Neural progenitor cell (in vitro differentiated cells): ENCODE data around the gene CD300A. TPM values are rescaled to one million over a fixed set of nuclear protein-coding genes. Genes with fewer than 3 reads are reported as not detected.
A peak's percentile ranks its signal among the peaks of the same experiment; 100 is the strongest.
"Not testable (repeated sequence)": the region's sequence is repeated elsewhere in the genome, so short reads cannot be mapped to it uniquely, and the experiment has no call there.

ENCODE experiments used
- DNase-seq: peaks from one replicate; pipeline ENCODE4 v3.0.0-alpha.2; 2016; ENCODE audit warnings: low spot score
- H2AFZ ChIP-seq: fragments of 200-600 bp; sonication (generic); replicated peaks from 2 replicates; pipeline ENCODE4 v1.6.1; 2016; ENCODE audit warnings: antibody characterized with exemption
- H3F3A ChIP-seq: fragments of 200-600 bp; sonication (generic); 2 replicates; pipeline ENCODE4 v1.6.1; 2016; ENCODE audit warnings: antibody characterized with exemption, low read depth
- H3K27ac ChIP-seq: fragments of 200-600 bp; sonication (generic); 2 replicates; pipeline ENCODE4 v1.5.1; 2016; ENCODE audit warnings: mild to moderate bottlenecking
- H3K27me3 ChIP-seq: fragments of 200-600 bp; sonication (generic); 2 replicates; pipeline ENCODE4 v1.6.1; 2016; ENCODE audit warnings: mild to moderate bottlenecking, moderate library complexity
- H3K36me3 ChIP-seq: fragments of 200-600 bp; sonication (generic); 2 replicates; pipeline ENCODE4 v1.5.1; 2016
- H3K4me1 ChIP-seq: fragments of 200-600 bp; sonication (generic); 2 replicates; pipeline ENCODE4 v1.6.1; 2016; ENCODE audit warnings: mixed run types
- H3K4me2 ChIP-seq: fragments of 200-600 bp; sonication (generic); 2 replicates; pipeline ENCODE4 v1.6.1; 2016
- H3K4me3 ChIP-seq: fragments of 200-600 bp; sonication (generic); 2 replicates; pipeline ENCODE4 v1.5.1; 2016
- H3K79me2 ChIP-seq: fragments of 200-600 bp; sonication (generic); 2 replicates; pipeline ENCODE4 v1.6.1; 2016; ENCODE audit warnings: low read depth
- H3K9ac ChIP-seq: fragments of 200-600 bp; sonication (generic); 2 replicates; pipeline ENCODE4 v1.6.1; 2016
- H3K9me3 ChIP-seq: fragments of 200-600 bp; sonication (generic); 2 replicates; pipeline ENCODE4 v1.5.1; 2016; ENCODE audit warnings: low read depth
- H4K20me1 ChIP-seq: fragments of 200-600 bp; sonication (generic); 2 replicates; pipeline ENCODE4 v1.6.1; 2016; ENCODE audit warnings: low read depth
- H3K27ac Mint-ChIP-seq: 3 replicates; pipeline ENCODE4 v1.8.0; 2021; ENCODE audit warnings: mixed read lengths
- H3K27me3 Mint-ChIP-seq: 2 replicates; pipeline ENCODE4 v1.8.0; 2022; ENCODE audit warnings: low read depth, mild to moderate bottlenecking, inconsistent platforms, moderate library complexity, mixed read lengths; ENCODE audit not compliant: insufficient read depth
- H3K36me3 Mint-ChIP-seq: 3 replicates; pipeline ENCODE4 v1.8.0; 2021; ENCODE audit warnings: mixed read lengths
- H3K4me1 Mint-ChIP-seq: 3 replicates; pipeline ENCODE4 v1.8.0; 2021; ENCODE audit warnings: mixed read lengths
- H3K4me3 Mint-ChIP-seq: 3 replicates; pipeline ENCODE4 v1.8.0; 2021; ENCODE audit warnings: mild to moderate bottlenecking, moderate library complexity, mixed read lengths
- H3K9me3 Mint-ChIP-seq: 3 replicates; pipeline ENCODE4 v1.8.0; 2020; ENCODE audit warnings: mixed read lengths
- CTCF ChIP-seq: fragments of 200-600 bp; sonication (generic); IDR thresholded peaks from 2 replicates; pipeline ENCODE4 v1.5.1; 2017; ENCODE audit warnings: antibody characterized with exemption, mild to moderate bottlenecking
- EZH2 ChIP-seq: fragments of 200-600 bp; sonication (generic); IDR thresholded peaks from 2 replicates; pipeline ENCODE4 v1.6.1; 2017; ENCODE audit warnings: antibody characterized with exemption, mild to moderate bottlenecking, moderate library complexity
- EZH2phosphoT487 ChIP-seq: fragments of 200-600 bp; sonication (generic); IDR thresholded peaks from 2 replicates; pipeline ENCODE4 v1.6.1; 2017; ENCODE audit warnings: antibody characterized with exemption
- total RNA-seq: library from RNA; depleted of rRNA; stranded (reverse); fragments of >200 nt; gene quantifications from 2 replicates; pipeline ENCODE4 v1.2.3, GENCODE V29; 2015; ENCODE audit warnings: low replicate concordance

Gene CD300A
- total RNA-seq, 1 donor from 2014 or later: not detected

- Histone ChIP-seq H3K79me2 (no peaks in the 10 kb centered on the region), H3F3A (peaks cover 11% of the 10 kb centered on the region), H3K4me3 (no peak overlapping the region), H3K4me2 (no peak overlapping the region), H4K20me1 (no peaks in the 10 kb centered on the region), H3K9ac (no peak overlapping the region), H3K36me3 (no peaks in the 10 kb centered on the region), H3K9me3 (peaks cover 5% of the 10 kb centered on the region), H3K27ac (no peak overlapping the region), H3K27me3 (peaks cover 8% of the 10 kb centered on the region), H3K4me1 (no peaks in the 10 kb centered on the region), H2AFZ (no peak overlapping the region)
- Mint-ChIP-seq H3K36me3 (peaks cover 9% of the 10 kb centered on the region), H3K9me3 (peaks cover 18% of the 10 kb centered on the region), H3K27ac (peak overlapping the region; percentile 6), H3K27me3 (peaks cover 11% of the 10 kb centered on the region), H3K4me1 (no peaks in the 10 kb centered on the region), H3K4me3 (peak overlapping the region; percentile 48)
- TF ChIP-seq EZH2 (no peak), EZH2phosphoT487 (no peak)
- DNase-seq: no peak
Measured at GRCh38 chr17:74514632-74515334, 48.3 kb downstream of the CD300A start.

- Histone ChIP-seq H3K9me3 (peaks cover 5% of the 10 kb centered on the region), H3K9ac (no peak overlapping the region), H3K27ac (no peak overlapping the region), H4K20me1 (no peaks in the 10 kb centered on the region), H3F3A (peaks cover 11% of the 10 kb centered on the region), H3K36me3 (no peaks in the 10 kb centered on the region), H3K79me2 (no peaks in the 10 kb centered on the region), H3K4me2 (no peak overlapping the region), H3K4me1 (no peaks in the 10 kb centered on the region), H3K27me3 (peaks cover 8% of the 10 kb centered on the region), H3K4me3 (no peak overlapping the region), H2AFZ (no peak overlapping the region)
- no peak for TF ChIP-seq EZH2
- TF ChIP-seq CTCF: no peak
- Mint-ChIP-seq H3K4me3 (no peak overlapping the region), H3K4me1 (no peaks in the 10 kb centered on the region), H3K27me3 (peaks cover 11% of the 10 kb centered on the region), H3K36me3 (peaks cover 9% of the 10 kb centered on the region), H3K9me3 (peaks cover 20% of the 10 kb centered on the region), H3K27ac (no peak overlapping the region)
- no peak for DNase-seq
Measured at GRCh38 chr17:74515941-74516340, 49.5 kb downstream of the CD300A start.

- Mint-ChIP-seq H3K4me1 (no peaks in the 10 kb centered on the region), H3K4me3 (no peak overlapping the region), H3K36me3 (peaks cover 9% of the 10 kb centered on the region), H3K9me3 (peaks cover 20% of the 10 kb centered on the region), H3K27ac (no peak overlapping the region), H3K27me3 (peaks cover 11% of the 10 kb centered on the region)
- H3K4me1 ChIP-seq: no peaks in the 10 kb centered on the region
- no peaks in the 10 kb centered on the region for H3K36me3 ChIP-seq
- TF ChIP-seq EZH2: no peak
- H3K4me3 ChIP-seq: no peak overlapping the region
- no peak overlapping the region for H3K4me2 ChIP-seq
- H3K9me3 ChIP-seq: peaks cover 5% of the 10 kb centered on the region
- no peaks in the 10 kb centered on the region for H3K79me2 ChIP-seq
- no peak for DNase-seq
- no peak overlapping the region for H3K9ac ChIP-seq
- no peaks in the 10 kb centered on the region for H4K20me1 ChIP-seq
- H3K27ac ChIP-seq: no peak overlapping the region
- no peak overlapping the region for H2AFZ ChIP-seq
- peaks cover 11% of the 10 kb centered on the region for H3F3A ChIP-seq
- no peaks in the 10 kb centered on the region for H3K27me3 ChIP-seq
Measured at GRCh38 chr17:74516561-74517328, 50.3 kb downstream of the CD300A start.

GRCh38 chr17:74518413-74518981, 52.1 kb downstream of the CD300A start:
- not testable (repeated sequence) for H2AFZ ChIP-seq, H3K27ac Mint-ChIP-seq, H3K27ac ChIP-seq, H3K4me1 ChIP-seq, H3K4me3 Mint-ChIP-seq, H3K4me2 ChIP-seq, H3K9ac ChIP-seq, H3K27me3 ChIP-seq, H3K4me1 Mint-ChIP-seq, H3K4me3 ChIP-seq, H3K9me3 ChIP-seq, H4K20me1 ChIP-seq, DNase-seq, H3K79me2 ChIP-seq, H3K36me3 Mint-ChIP-seq, H3K36me3 ChIP-seq
- H3F3A ChIP-seq: peaks cover 11% of the 10 kb centered on the region
- peaks cover 20% of the 10 kb centered on the region for H3K9me3 Mint-ChIP-seq
- peaks cover 11% of the 10 kb centered on the region for H3K27me3 Mint-ChIP-seq
